Peyer's patch (tissue), 4 donors: ENCODE results near the gene ERF. TPM values are rescaled to one million over a fixed set of nuclear protein-coding genes. Genes with fewer than 3 reads are reported as not detected.

Source experiments
- DNase-seq, 3 donors: peaks; one replicate each; pipeline ENCODE4 v3.0.0-alpha.2; 2017 to 2019
- H3K27ac ChIP-seq, 4 donors: fragments of 200-600 bp; sonication (generic); one replicate each; pipeline ENCODE4 v1.5.1; 2016 to 2019
- H3K27me3 ChIP-seq, 2 donors: fragments of 200-600 bp; sonication (generic); one replicate each; pipeline ENCODE4 v1.5.1; 2019
- H3K36me3 ChIP-seq, 3 donors: fragments of 200-600 bp; sonication (generic); one replicate each; pipeline ENCODE4 v1.5.1; 2016 to 2019
- H3K4me1 ChIP-seq, 4 donors: fragments of 200-600 bp; sonication (generic); one replicate each; pipeline ENCODE4 v1.5.1; 2016 to 2019
- H3K4me3 ChIP-seq, 4 donors: fragments of 200-600 bp; sonication (generic); 1 replicate in 3 of 4; 2 replicates in 1 of 4; pipeline ENCODE4 v1.5.1; 2016 to 2019; ENCODE audit warnings: mild to moderate bottlenecking in 1 of 4
- H3K9me3 ChIP-seq, 4 donors: fragments of 200-600 bp; sonication (generic); one replicate each; pipeline ENCODE4 v1.5.1; 2016 to 2019; ENCODE audit warnings: mild to moderate bottlenecking in 1 of 4
- CTCF ChIP-seq, 6 experiments: fragments of 450-650 bp in 4 of 6; fragments of 200-600 bp in 2 of 6; sonication (generic) in 1 of 6; IDR thresholded peaks; one replicate each; pipeline ENCODE4 v1.5.1; 2017 to 2019; ENCODE audit warnings: antibody characterized with exemption in 6 of 6, mild to moderate bottlenecking in 3 of 6, moderate library complexity in 1 of 6
- POLR2A ChIP-seq, 2 donors: fragments of 450-650 bp; IDR thresholded peaks; one replicate each; pipeline ENCODE4 v1.5.1; 2017; ENCODE audit warnings: antibody characterized with exemption in 2 of 2, mild to moderate bottlenecking in 2 of 2, moderate library complexity in 2 of 2
- total RNA-seq, 4 donors: library from RNA; depleted of rRNA; stranded (reverse); fragments of >200 nt; gene quantifications; one replicate each; pipeline ENCODE4 v1.1.0, GENCODE V29; 2016

ERF gene
- total RNA-seq, 4 donors from 2014 or later: 13.2 to 85.4 (median 49.3) TPM

- H3K9me3 ChIP-seq: no peaks in the 10 kb centered on the region
- H3K4me1 ChIP-seq: peaks cover 6 to 53% (median 31%) of the 10 kb centered on the region in 4 donors
- DNase-seq: no peak
- H3K27ac ChIP-seq: peak overlapping the region; percentile 20 to 96 (median 34)
- no peaks in the 10 kb centered on the region for H3K27me3 ChIP-seq
- no peak for TF ChIP-seq POLR2A (IDR thresholded peaks at IDR 0.05)
- TF ChIP-seq CTCF (IDR thresholded peaks at IDR 0.05): no peak
- H3K4me3 ChIP-seq: no peak overlapping the region
- H3K36me3 ChIP-seq: peaks cover 0 to 49% (median 0%) of the 10 kb centered on the region in 3 donors
Observed at GRCh38 chr19:42286349-42287016, 31.6 kb upstream of the ERF start.

GRCh38 chr19:42285988-42286348 lies 31.0 kb upstream of the ERF start:
- no peak for DNase-seq
- H3K36me3 ChIP-seq: peaks cover 0 to 44% (median 0%) of the 10 kb centered on the region in 3 donors
- TF ChIP-seq CTCF (IDR thresholded peaks at IDR 0.05): no peak
- TF ChIP-seq POLR2A (IDR thresholded peaks at IDR 0.05): no peak
- H3K27me3 ChIP-seq: no peaks in the 10 kb centered on the region
- H3K27ac ChIP-seq: peak overlapping the region; percentile 20 to 96 (median 34)
- peaks cover 6 to 56% (median 36%) of the 10 kb centered on the region in 4 donors for H3K4me1 ChIP-seq
- H3K4me3 ChIP-seq: no peak overlapping the region
- no peaks in the 10 kb centered on the region for H3K9me3 ChIP-seq

- H3K36me3 ChIP-seq: peaks cover 0 to 40% (median 0%) of the 10 kb centered on the region in 3 donors
- TF ChIP-seq CTCF (IDR thresholded peaks at IDR 0.05) (no peak), POLR2A (IDR thresholded peaks at IDR 0.05) (no peak)
- peak in 1 of 3 donors; percentile 39 for DNase-seq
- peaks cover 6 to 56% (median 37%) of the 10 kb centered on the region in 4 donors for H3K4me1 ChIP-seq
- H3K27ac ChIP-seq: peak overlapping the region; percentile 20 to 96 (median 60)
- no peaks in the 10 kb centered on the region for H3K9me3 ChIP-seq
- H3K27me3 ChIP-seq: no peaks in the 10 kb centered on the region
- H3K4me3 ChIP-seq: peak overlapping the region in 2 of 4 donors; percentile 70 to 83
Observed at GRCh38 chr19:42285541-42285941, 30.6 kb upstream of the ERF start.

GRCh38 chr19:42284591-42285341 lies 29.8 kb upstream of the ERF start:
- DNase-seq: peak in 1 of 3 donors; percentile 29

GRCh38 chr19:42284066-42284501 lies 29.2 kb upstream of the ERF start:
- H3K27ac ChIP-seq: peak overlapping the region; percentile 89 to 99 (median 96)
- no peak for TF ChIP-seq CTCF (IDR thresholded peaks at IDR 0.05)
- peak in 1 of 2 donors; percentile 25 for TF ChIP-seq POLR2A (IDR thresholded peaks at IDR 0.05)
- H3K36me3 ChIP-seq: peaks cover 0 to 25% (median 0%) of the 10 kb centered on the region in 3 donors
- H3K4me1 ChIP-seq: peaks cover 8 to 63% (median 46%) of the 10 kb centered on the region in 4 donors
- H3K27me3 ChIP-seq: no peaks in the 10 kb centered on the region
- H3K9me3 ChIP-seq: no peaks in the 10 kb centered on the region
- DNase-seq: peak; percentile 77 to 91 (median 91)
- H3K4me3 ChIP-seq: peak overlapping the region; percentile 60 to 89 (median 76)

More at GRCh38 chr19:42284591-42285341, 29.8 kb upstream of the ERF start:
- Histone ChIP-seq H3K4me1 (peaks cover 6 to 56% (median 39%) of the 10 kb centered on the region in 4 donors), H3K36me3 (peaks cover 0 to 32% (median 0%) of the 10 kb centered on the region in 3 donors), H3K9me3 (no peaks in the 10 kb centered on the region), H3K4me3 (peak overlapping the region; percentile 53 to 89 (median 76)), H3K27ac (peak overlapping the region; percentile 65 to 99 (median 88)), H3K27me3 (no peaks in the 10 kb centered on the region)
- TF ChIP-seq CTCF (IDR thresholded peaks at IDR 0.05): no peak
- no peak for TF ChIP-seq POLR2A (IDR thresholded peaks at IDR 0.05)
